NCI-H524 (cell line): ENCODE results near the gene TFAP2E.
A peak's percentile ranks its signal among the peaks of the same experiment; 100 is the strongest.

Source experiments
- DNase-seq, 2 experiments: peaks; one replicate each; lab custom pipeline; 2025; lab: John Stamatoyannopoulos, UW

Gene TFAP2E

GRCh38 chr1:35573198-35574124 is at the start of gene TFAP2E:
TFAP2E (plus strand) TSS chr1:35573314; CDS start chr1:35573578, 264 bp downstream.
- peak in 1 of 2 experiments; percentile 37 for DNase-seq

GRCh38 chr1:35524106-35524505 is 49.0 kb upstream of the TFAP2E start:
- DNase-seq: no peak

GRCh38 chr1:35530168-35530567 is 42.9 kb upstream of the TFAP2E start:
- DNase-seq: no peak

- no peak for DNase-seq
Observed at GRCh38 chr1:35530946-35531345, 42.2 kb upstream of the TFAP2E start.

GRCh38 chr1:35531368-35531767 is 41.7 kb upstream of the TFAP2E start:
- DNase-seq: no peak

GRCh38 chr1:35532497-35533223 is 40.5 kb upstream of the TFAP2E start:
- no peak for DNase-seq

- no peak for DNase-seq
Observed at GRCh38 chr1:35533586-35533985, 39.5 kb upstream of the TFAP2E start.

- no peak for DNase-seq
Observed at GRCh38 chr1:35535243-35535642, 37.9 kb upstream of the TFAP2E start.

- no peak for DNase-seq
Observed at GRCh38 chr1:35536556-35537162, 36.5 kb upstream of the TFAP2E start.

GRCh38 chr1:35537806-35538205 is 35.3 kb upstream of the TFAP2E start:
- peak in 1 of 2 experiments; percentile 8 for DNase-seq

- peak; percentile 12 to 72 for DNase-seq
Observed at GRCh38 chr1:35539073-35539823, 33.9 kb upstream of the TFAP2E start.

GRCh38 chr1:35539824-35540261 is 33.3 kb upstream of the TFAP2E start:
- no peak for DNase-seq

GRCh38 chr1:35544976-35545375 is 28.1 kb upstream of the TFAP2E start:
- DNase-seq: peak; percentile 45 to 81

GRCh38 chr1:35546614-35547013 is 26.5 kb upstream of the TFAP2E start:
- no peak for DNase-seq

GRCh38 chr1:35553851-35554250 is 19.3 kb upstream of the TFAP2E start:
- DNase-seq: no peak

- no peak for DNase-seq
Observed at GRCh38 chr1:35554266-35555211, 18.6 kb upstream of the TFAP2E start.

- DNase-seq: no peak
Observed at GRCh38 chr1:35555212-35555584, 17.9 kb upstream of the TFAP2E start.

- DNase-seq: peak in 1 of 2 experiments; percentile 32
Observed at GRCh38 chr1:35555601-35556477, 17.3 kb upstream of the TFAP2E start.

GRCh38 chr1:35556484-35557117 is 16.5 kb upstream of the TFAP2E start:
- DNase-seq: no peak
